Measurements from ENCODE around the gene ASTN1.

The ASTN1 gene

DNA sequence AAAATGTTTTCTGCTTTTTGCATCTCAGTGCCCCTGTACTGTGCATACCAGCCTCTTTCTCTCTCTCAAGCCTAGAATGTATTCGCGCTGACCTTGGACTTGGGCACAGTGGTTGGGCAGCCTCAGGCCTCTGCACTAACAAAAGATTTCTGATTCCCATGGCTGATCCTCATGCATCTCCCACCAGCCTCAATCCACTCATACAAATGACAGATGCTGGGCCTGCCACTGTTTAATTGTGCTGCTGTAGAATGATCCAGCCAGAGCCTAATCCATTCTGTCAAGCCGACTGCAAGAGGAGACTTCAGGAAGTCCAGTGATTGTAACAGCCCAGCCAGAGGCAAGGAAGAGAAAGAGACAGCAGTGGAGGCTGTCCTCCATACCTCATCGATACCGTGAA lies 180.8 kb downstream of the ASTN1 start:
- in situ Hi-C loops (cut with HindIII; ENCODE audit: low sequenced_read_pairs): no loop called here
- H3K4me3 ChIP-seq (ENCODE audit: low read depth, low read length): no peak overlapping the region
- DNase-seq (ENCODE audit: low read depth): no peak
- TF ChIP-seq, protein P1, sequence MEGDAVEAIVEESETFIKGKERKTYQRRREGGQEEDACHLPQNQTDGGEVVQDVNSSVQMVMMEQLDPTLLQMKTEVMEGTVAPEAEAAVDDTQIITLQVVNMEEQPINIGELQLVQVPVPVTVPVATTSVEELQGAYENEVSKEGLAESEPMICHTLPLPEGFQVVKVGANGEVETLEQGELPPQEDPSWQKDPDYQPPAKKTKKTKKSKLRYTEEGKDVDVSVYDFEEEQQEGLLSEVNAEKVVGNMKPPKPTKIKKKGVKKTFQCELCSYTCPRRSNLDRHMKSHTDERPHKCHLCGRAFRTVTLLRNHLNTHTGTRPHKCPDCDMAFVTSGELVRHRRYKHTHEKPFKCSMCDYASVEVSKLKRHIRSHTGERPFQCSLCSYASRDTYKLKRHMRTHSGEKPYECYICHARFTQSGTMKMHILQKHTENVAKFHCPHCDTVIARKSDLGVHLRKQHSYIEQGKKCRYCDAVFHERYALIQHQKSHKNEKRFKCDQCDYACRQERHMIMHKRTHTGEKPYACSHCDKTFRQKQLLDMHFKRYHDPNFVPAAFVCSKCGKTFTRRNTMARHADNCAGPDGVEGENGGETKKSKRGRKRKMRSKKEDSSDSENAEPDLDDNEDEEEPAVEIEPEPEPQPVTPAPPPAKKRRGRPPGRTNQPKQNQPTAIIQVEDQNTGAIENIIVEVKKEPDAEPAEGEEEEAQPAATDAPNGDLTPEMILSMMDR (IDR thresholded peaks at IDR 0.05; ENCODE audit: low read depth, low read length, missing control alignments): no peak

- in situ Hi-C loops (cut with HindIII; ENCODE audit: low sequenced_read_pairs): no loop called here
- DNase-seq (ENCODE audit: low read depth): no peak
- no peak overlapping the region for H3K4me3 ChIP-seq (ENCODE audit: low read depth, low read length)
- TF ChIP-seq, protein P1 (IDR thresholded peaks at IDR 0.05; ENCODE audit: low read depth, low read length, missing control alignments): no peak
Measured at GRCh38 chr1:176976771-176977170, 187.7 kb downstream of the ASTN1 start.

- TF ChIP-seq, protein P1 (IDR thresholded peaks at IDR 0.05; ENCODE audit: low read depth, low read length, missing control alignments): no peak
- no peak overlapping the region for H3K4me3 ChIP-seq (ENCODE audit: low read depth, low read length)
- no peak for DNase-seq (ENCODE audit: low read depth)
- in situ Hi-C loops (cut with HindIII; ENCODE audit: low sequenced_read_pairs): no loop called here
Measured at GRCh38 chr1:176976225-176976624, 188.3 kb downstream of the ASTN1 start.

GRCh38 chr1:176964687-176965086 lies 199.8 kb downstream of the ASTN1 start:
- H3K4me3 ChIP-seq (ENCODE audit: low read depth, low read length): no peak overlapping the region
- no peak for DNase-seq (ENCODE audit: low read depth)
- in situ Hi-C loops (cut with HindIII; ENCODE audit: low sequenced_read_pairs): no loop called here
- TF ChIP-seq, protein P1 (IDR thresholded peaks at IDR 0.05; ENCODE audit: low read depth, low read length, missing control alignments): no peak

- DNase-seq (ENCODE audit: low read depth): no peak
- H3K4me3 ChIP-seq (ENCODE audit: low read depth, low read length): no peak overlapping the region
- TF ChIP-seq, protein P1 (IDR thresholded peaks at IDR 0.05; ENCODE audit: low read depth, low read length, missing control alignments): no peak
- in situ Hi-C loops (cut with HindIII; ENCODE audit: low sequenced_read_pairs): no loop called here
Measured at GRCh38 chr1:176963181-176963580, 201.3 kb downstream of the ASTN1 start.

DNA sequence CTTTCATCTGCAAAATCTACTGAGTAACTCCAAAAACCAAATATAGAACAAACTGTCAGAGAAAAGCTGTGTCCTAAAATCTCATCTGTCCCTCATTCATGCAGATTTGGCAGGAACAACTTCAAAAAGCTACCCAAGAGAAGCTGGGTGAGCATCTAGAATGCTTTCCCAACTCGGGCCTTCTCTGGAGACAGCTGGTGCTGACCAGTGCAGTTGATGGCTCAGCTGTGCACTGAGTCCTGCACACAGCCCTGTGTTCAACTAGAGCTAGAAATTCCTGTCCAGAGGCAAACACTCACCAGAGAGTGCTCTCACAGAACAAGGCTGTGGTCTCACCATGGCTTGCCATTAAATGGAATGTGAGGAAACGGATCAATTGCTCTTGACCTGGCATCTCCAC lies 202.8 kb downstream of the ASTN1 start:
- in situ Hi-C loops (cut with HindIII; ENCODE audit: low sequenced_read_pairs): no loop called here
- TF ChIP-seq, protein P1 (IDR thresholded peaks at IDR 0.05; ENCODE audit: low read depth, low read length, missing control alignments): no peak
- no peak overlapping the region for H3K4me3 ChIP-seq (ENCODE audit: low read depth, low read length)
- DNase-seq (ENCODE audit: low read depth): no peak

Data from astrocyte of the cerebellum (primary cell).